Pancreas (tissue), 10 donors: ENCODE results near the gene KDM3B. TPM values are rescaled to one million over a fixed set of nuclear protein-coding genes. Genes with fewer than 3 reads are reported as not detected.
A peak's percentile ranks its signal among the peaks of the same experiment; 100 is the strongest.

ENCODE experiments used
- ATAC-seq, 4 donors: fragments of 200-7000 bp; cut with Tn5 transposase; one replicate each; pipeline versions ENCODE4 v1.8.0 to v1.9.1; 2020; ENCODE audit warnings: mild to moderate bottlenecking in 4 of 4, moderate library complexity in 4 of 4
- DNase-seq, 6 donors: peaks; one replicate each; pipeline ENCODE4 v3.0.0-alpha.2; 2020
- FAIRE-seq: peaks from 2 replicates; lab custom pipeline; 2012; peaks lifted over from hg19 to GRCh38; lab: Jason Lieb, UNC
- H3K27ac ChIP-seq, 4 donors: fragments of 200-600 bp; sonication (generic); 1 replicate in 3 of 4; 2 replicates in 1 of 4; pipeline versions ENCODE4 v1.5.0 to v1.8.0; 2020
- H3K27me3 ChIP-seq, 4 donors: fragments of 200-600 bp; one replicate each; pipeline ENCODE4 v1.8.0; 2021
- H3K36me3 ChIP-seq, 3 donors: fragments of 200-600 bp; sonication (generic) in 1 of 3; one replicate each; pipeline versions ENCODE4 v1.5.0 to v1.8.0; 2020 to 2021
- H3K4me1 ChIP-seq, 3 donors: fragments of 200-600 bp; one replicate each; pipeline ENCODE4 v1.8.0; 2021
- H3K4me3 ChIP-seq, 4 donors: fragments of 200-600 bp; sonication (generic) in 2 of 4; one replicate each; pipeline versions ENCODE4 v1.5.0 to v1.8.0; 2020 to 2021
- H3K9me3 ChIP-seq, 4 donors: fragments of 200-600 bp; one replicate each; pipeline ENCODE4 v1.8.0; 2021
- WGBS, 2 donors: extraction: QIAGEN DNeasy Blood & Tissue Kit; methylation state at CpG; one replicate each; pipeline ENCODE4 v1.1.7; 2013; 5-methylcytosine and 5-hydroxymethylcytosine counted together
- intact Hi-C, 3 donors: fragments of 100-400 bp; cut with DNase I; formaldehyde crosslinking; loops; one replicate each; pipeline versions ENCODE4 v1.11.1 to v1.14.2; 2022
- polyA plus RNA-seq, 2 donors: library from polyadenylated mRNA; stranded (reverse); fragments of 200-250 nt; gene quantifications; one replicate each; pipeline ENCODE4 v1.2.3, GENCODE V29; 2013
- total RNA-seq, 6 donors: library from RNA; stranded (reverse); fragmentation: NEBNext Ultra II Directional in 4 of 6; extraction: Animal tissue kit (Norgen Biotek cat#: 25700) in 4 of 6; gene quantifications; one replicate each; pipeline versions ENCODE4 v1.2.1 to v1.2.4, GENCODE V29; 2021 to 2023
- TF ChIP-seq, protein P1 (sequence below), 4 donors: fragments of 200-600 bp; sonication (generic) in 3 of 4; IDR thresholded peaks; one replicate each; pipeline versions ENCODE4 v1.5.0 to v1.8.0; 2021; ENCODE audit warnings: antibody characterized with exemption in 4 of 4
- donor health status: healthy with polysubstance abuse.
- donor health status: DM: no; HTN: no; CAD: no; lungs with moderate emphysema.
- donor health status: DM: no; HTN: no; CAD: no.
- donor health status: control.
- donor health status: control.
- donor health status: Bipolar disorder and iron deficiency.
- donor health status: DM: yes; HTN: yes; CAD: no.
- donor health status: DM: no; HTN: no; CAD: no.
- donor health status: DM: no; HTN: no; CAD: no.
- donor health status: DM: yes; HTN: yes; CAD: no.

The KDM3B gene
- total and polyA plus RNA-seq, 8 donors, result 14.3 to 38.3 (median 24.9) TPM

DNA sequence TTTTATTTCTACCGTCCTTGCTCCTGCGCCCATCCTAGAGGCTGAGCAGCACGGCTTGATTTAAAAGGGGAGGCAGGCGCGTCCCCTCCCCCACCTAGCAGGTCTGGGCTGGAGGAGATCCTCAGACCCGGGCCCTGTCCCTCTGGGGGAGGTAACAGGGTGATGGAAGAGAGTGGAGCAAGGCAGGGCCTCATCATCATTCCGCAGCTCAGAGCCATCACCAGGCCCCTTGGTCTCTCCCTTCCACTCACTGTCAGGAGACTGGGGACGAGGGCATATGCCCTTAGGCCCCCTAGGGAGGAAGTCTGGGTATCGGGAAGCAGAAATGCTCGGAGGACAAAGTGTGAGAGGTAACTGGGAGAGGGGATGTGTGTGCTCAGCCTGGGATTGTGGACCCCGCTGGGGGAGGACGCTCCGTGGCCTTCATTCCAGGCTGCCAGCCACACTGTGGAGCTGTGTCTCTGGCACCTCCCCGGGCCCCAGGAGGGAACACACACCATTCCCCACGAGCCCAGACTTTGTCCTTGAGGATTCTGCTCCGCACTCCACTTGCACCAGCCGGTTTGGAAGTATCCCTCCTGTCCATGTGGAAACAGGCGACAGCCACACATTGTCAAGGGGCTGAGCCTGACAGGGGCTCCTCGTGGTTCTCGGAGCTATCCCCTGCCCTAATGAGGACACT is 87.1 kb downstream of the KDM3B start:
- H3K27ac ChIP-seq, result no peak overlapping the region
- peak overlapping the region in 1 of 4 donors; percentile 41 for H3K4me3 ChIP-seq
- ATAC-seq, result peak in 2 of 4 donors; percentile 16 to 22
- WGBS, 2 donors, result 56 to 60% methylated on average over 20 of the region's 20 CpGs
- intact Hi-C loops, result no loop called here
- TF ChIP-seq, protein P1, sequence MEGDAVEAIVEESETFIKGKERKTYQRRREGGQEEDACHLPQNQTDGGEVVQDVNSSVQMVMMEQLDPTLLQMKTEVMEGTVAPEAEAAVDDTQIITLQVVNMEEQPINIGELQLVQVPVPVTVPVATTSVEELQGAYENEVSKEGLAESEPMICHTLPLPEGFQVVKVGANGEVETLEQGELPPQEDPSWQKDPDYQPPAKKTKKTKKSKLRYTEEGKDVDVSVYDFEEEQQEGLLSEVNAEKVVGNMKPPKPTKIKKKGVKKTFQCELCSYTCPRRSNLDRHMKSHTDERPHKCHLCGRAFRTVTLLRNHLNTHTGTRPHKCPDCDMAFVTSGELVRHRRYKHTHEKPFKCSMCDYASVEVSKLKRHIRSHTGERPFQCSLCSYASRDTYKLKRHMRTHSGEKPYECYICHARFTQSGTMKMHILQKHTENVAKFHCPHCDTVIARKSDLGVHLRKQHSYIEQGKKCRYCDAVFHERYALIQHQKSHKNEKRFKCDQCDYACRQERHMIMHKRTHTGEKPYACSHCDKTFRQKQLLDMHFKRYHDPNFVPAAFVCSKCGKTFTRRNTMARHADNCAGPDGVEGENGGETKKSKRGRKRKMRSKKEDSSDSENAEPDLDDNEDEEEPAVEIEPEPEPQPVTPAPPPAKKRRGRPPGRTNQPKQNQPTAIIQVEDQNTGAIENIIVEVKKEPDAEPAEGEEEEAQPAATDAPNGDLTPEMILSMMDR (IDR thresholded peaks at IDR 0.05), result no peak
- no peaks in the 10 kb centered on the region for H3K9me3 ChIP-seq
- no peak for FAIRE-seq
- no peaks in the 10 kb centered on the region for H3K27me3 ChIP-seq
- peaks cover 0 to 16% (median 8%) of the 10 kb centered on the region in 3 donors for H3K36me3 ChIP-seq
- DNase-seq, result peak in 1 of 6 donors; percentile 41
- H3K4me1 ChIP-seq, result no peaks in the 10 kb centered on the region

DNA sequence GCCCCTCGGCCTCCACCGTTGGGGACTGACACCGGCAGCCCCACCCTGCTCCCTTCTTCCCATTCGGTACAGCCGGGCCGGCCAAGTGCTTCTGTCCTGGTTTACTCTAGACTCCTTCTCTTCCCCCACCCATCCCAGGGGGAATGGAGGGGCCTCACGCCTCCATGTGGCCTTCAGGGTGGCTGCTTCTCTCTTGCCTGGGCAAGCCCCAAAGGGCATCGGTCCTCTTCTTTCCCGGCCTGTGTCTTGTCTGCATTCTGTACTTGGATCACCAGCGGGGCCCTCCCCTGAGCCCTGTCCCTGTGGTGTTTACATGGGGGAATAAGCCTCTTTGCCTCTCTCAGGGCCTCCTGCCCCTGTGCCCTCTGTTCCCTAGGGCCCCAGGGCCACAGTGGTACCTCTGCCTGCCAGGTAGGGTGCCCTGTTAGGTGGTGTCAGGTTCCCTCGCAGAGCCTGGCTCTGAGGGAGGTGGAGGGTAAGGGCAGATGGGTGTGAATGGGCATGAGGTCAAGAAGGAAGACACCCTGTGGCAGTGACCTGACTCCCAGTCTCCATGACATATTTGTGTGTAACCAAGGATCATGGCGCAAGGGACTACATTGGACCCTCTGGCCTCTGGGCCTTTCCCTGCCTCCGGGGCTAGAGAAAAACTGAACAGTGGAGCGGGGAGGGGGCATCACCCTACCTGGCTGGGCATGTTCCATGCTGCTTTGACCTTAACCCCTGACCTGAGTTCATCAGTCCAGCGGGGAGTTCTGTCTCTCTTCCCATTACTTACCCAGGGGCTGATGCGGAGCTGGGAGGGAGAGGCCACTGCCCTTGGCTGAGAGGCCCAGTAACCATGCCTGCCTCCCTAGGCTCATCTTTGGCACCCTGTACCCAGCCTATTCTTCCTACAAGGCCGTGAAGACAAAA is 87.9 kb downstream of the KDM3B start:
- ATAC-seq (no peak), DNase-seq (peak in 1 of 6 donors; percentile 51), FAIRE-seq (no peak)
- Histone ChIP-seq H3K4me1 (no peaks in the 10 kb centered on the region), H3K36me3 (peaks cover 0 to 9% (median 8%) of the 10 kb centered on the region in 3 donors), H3K9me3 (no peaks in the 10 kb centered on the region), H3K27ac (no peak overlapping the region), H3K4me3 (no peak overlapping the region), H3K27me3 (no peaks in the 10 kb centered on the region)
- 86 to 87% methylated on average over 17 of the region's 17 CpGs for WGBS, 2 donors
- intact Hi-C loops, result no loop called here
- TF ChIP-seq, protein P1 (IDR thresholded peaks at IDR 0.05), result no peak

DNA sequence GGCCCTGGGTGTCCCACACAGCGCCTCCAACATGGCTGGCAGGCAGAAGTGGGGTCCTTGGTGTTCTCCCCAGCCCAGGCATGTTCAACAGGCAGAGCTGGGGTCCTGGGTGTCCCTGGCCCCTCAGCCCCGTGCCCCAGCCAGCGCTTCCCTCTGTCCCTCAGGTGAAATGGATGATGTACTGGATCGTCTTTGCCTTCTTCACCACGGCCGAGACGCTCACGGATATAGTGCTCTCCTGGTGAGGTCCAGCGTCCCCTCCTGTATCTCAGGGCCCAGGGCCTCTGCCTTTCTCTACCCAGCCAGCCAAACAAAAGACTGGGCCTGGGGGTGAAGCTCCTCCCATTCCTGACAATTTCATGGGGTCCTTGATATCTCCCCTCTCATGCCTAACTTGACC is 88.7 kb downstream of the KDM3B start:
- 77 to 90% methylated on average over 9 of the region's 9 CpGs for WGBS, 2 donors
- Histone ChIP-seq H3K4me3 (no peak overlapping the region), H3K27ac (no peak overlapping the region), H3K36me3 (peaks cover 0 to 1% (median under 1%) of the 10 kb centered on the region in 3 donors), H3K9me3 (no peaks in the 10 kb centered on the region), H3K27me3 (no peaks in the 10 kb centered on the region), H3K4me1 (no peaks in the 10 kb centered on the region)
- TF ChIP-seq, protein P1 (IDR thresholded peaks at IDR 0.05), result no peak
- ATAC-seq, result no peak
- intact Hi-C loops, result no loop called here
- DNase-seq, result peak in 1 of 6 donors; percentile 27
- no peak for FAIRE-seq

GRCh38 chr5:138444078-138444773 is 91.7 kb downstream of the KDM3B start:
- Histone ChIP-seq H3K27ac (no peak overlapping the region), H3K36me3 (no peaks in the 10 kb centered on the region), H3K9me3 (no peaks in the 10 kb centered on the region), H3K27me3 (no peaks in the 10 kb centered on the region), H3K4me1 (no peaks in the 10 kb centered on the region), H3K4me3 (no peak overlapping the region)
- intact Hi-C loops, result no loop called here
- TF ChIP-seq, protein P1 (IDR thresholded peaks at IDR 0.05), result no peak
- ATAC-seq (no peak), DNase-seq (peak in 1 of 6 donors; percentile 30), FAIRE-seq (no peak)
- 84 to 90% methylated on average over 13 of the region's 13 CpGs for WGBS, 2 donors
